Epithelial cell of proximal tubule (primary cell): ENCODE measurements around the gene PRKCH. TPM values are rescaled to one million over a fixed set of nuclear protein-coding genes. Genes with fewer than 3 reads are reported as not detected.
"Not testable (repeated sequence)": the region's sequence is repeated elsewhere in the genome, so short reads cannot be mapped to it uniquely, and the experiment has no call there.

Experiments used
- DNase-seq: peaks from one replicate; pipeline ENCODE4 v3.0.0-alpha.2; 2011; ENCODE audit warnings: low read depth
- H3K4me3 ChIP-seq: 2 replicates; pipeline ENCODE4 v1.5.1; 2011; ENCODE audit warnings: low read depth, mild to moderate bottlenecking, low read length
- total RNA-seq: library from RNA; depleted of rRNA; stranded (reverse); fragments of >200 nt; gene quantifications from 2 replicates; pipeline ENCODE4 v1.2.3, GENCODE V29; 2015
- TF ChIP-seq, protein P1 (sequence below): conservative IDR thresholded peaks from 2 replicates; pipeline ENCODE4 v1.5.1; 2012; ENCODE audit warnings: low read depth, mild to moderate bottlenecking, low read length

PRKCH gene
- total RNA-seq, 1 donor from 2014 or later: 7.6 TPM

DNA sequence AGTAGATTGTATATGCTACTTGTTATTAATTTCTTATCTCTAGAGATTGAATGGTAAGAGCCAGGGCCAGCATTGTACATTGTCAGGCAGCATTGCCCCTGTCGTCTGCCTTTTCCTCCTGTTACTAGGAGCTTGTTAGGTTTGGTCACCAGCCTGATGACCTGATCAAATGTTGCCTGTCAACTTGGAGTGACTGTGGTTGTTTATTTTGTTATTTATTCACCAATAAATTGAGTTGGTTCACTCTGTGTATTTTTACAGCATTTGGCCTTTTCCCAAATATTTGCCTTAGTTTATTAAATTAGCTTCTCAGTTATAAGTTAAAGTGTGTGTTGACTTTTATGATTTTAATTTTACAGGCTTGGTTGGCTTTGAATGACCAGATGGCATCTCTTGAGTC lies 88.4 kb downstream of the PRKCH start:
- H3K4me3 ChIP-seq: no peak overlapping the region
- DNase-seq: no peak
- TF ChIP-seq, protein P1, sequence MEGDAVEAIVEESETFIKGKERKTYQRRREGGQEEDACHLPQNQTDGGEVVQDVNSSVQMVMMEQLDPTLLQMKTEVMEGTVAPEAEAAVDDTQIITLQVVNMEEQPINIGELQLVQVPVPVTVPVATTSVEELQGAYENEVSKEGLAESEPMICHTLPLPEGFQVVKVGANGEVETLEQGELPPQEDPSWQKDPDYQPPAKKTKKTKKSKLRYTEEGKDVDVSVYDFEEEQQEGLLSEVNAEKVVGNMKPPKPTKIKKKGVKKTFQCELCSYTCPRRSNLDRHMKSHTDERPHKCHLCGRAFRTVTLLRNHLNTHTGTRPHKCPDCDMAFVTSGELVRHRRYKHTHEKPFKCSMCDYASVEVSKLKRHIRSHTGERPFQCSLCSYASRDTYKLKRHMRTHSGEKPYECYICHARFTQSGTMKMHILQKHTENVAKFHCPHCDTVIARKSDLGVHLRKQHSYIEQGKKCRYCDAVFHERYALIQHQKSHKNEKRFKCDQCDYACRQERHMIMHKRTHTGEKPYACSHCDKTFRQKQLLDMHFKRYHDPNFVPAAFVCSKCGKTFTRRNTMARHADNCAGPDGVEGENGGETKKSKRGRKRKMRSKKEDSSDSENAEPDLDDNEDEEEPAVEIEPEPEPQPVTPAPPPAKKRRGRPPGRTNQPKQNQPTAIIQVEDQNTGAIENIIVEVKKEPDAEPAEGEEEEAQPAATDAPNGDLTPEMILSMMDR: no peak

DNA sequence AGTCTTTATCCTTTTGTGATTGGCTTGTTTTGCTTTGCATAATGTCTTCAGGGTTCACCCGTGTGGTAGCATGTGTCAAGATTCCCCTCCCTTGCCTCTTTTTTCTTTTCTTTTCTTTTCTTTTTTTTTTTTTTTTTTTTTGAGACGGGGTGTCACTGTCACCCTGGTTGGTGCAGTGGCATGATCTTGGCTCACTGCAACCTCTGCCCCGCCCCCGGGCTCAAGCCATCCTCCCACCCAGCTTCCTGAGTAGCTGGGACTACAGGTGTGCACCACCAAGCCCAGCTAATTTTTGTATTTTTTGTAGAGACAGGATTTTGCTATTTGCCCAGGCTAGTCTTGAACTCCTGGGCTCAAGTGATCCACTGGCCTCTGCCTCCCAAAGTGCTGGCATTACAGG lies 94.6 kb downstream of the PRKCH start:
- not testable (repeated sequence) for H3K4me3 ChIP-seq, DNase-seq

DNA sequence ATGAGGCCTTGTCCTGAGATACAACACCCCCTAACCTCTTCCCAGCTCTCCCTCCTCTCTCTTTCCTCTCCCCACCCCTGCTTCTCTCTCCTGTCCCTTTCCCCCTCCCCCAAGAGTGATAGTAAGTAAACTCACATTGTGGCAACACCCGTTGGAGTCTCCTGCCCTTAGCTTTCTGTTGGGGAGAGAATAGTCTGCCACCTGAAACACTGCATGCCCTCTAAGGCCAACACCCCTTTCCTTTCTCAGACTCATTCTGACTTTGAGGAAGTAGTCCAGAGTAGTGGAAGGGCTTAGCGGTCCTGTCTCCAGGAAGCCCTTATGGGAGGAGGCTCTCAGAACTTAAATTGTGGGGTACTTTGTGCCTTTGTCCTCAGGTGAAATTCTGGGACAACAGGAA lies 95.2 kb downstream of the PRKCH start:
- no peak for DNase-seq
- no peak overlapping the region for H3K4me3 ChIP-seq
- TF ChIP-seq, protein P1: no peak

DNA sequence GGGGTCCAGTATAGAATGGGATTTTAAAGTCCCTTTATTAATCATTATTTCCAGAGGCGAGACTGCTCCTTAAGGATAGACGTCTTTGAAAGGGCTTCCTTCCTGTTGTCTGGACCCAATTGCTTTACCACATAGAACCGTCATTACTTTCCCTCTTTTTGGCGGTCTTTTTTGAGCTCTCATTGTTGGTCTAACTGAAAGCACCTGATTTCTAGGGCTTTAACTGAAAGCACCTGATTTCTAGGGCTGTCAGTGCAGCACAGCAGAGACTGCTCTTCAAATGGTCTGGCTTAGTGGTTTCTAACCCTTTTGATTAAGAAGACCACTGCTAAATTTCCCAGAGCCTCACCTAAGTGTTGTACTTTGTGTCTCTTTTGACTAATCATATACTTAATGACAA lies 95.8 kb downstream of the PRKCH start:
- no peak overlapping the region for H3K4me3 ChIP-seq
- TF ChIP-seq, protein P1: no peak
- DNase-seq: no peak

DNA sequence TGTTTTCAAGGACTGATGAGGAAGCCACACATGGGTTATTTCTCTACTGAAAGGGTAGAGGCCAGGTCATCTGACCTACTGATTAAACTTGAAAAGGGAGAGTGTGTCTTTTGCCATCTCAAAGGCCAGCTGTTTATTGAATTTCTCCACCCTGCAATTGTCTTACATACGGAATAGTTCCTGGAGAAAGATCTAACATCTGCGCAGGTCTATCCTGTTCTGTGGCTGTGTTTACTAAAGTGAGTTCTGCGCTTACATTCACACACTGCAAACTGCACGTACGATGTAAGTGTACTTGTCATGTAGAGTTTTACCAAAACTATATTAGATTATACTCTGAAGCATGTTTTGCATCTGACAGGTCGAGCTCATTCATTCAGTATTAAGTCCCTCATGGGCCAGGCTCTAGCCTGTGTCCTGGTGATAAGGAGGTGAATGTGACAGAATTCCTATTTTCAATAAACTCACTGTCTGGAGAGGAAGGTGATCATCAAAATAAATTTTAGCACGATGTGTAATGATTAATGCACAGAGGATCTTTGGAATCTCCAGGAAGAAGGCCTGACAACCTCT lies 96.6 kb downstream of the PRKCH start:
- TF ChIP-seq, protein P1: no peak
- H3K4me3 ChIP-seq: no peak overlapping the region
- no peak for DNase-seq

DNA sequence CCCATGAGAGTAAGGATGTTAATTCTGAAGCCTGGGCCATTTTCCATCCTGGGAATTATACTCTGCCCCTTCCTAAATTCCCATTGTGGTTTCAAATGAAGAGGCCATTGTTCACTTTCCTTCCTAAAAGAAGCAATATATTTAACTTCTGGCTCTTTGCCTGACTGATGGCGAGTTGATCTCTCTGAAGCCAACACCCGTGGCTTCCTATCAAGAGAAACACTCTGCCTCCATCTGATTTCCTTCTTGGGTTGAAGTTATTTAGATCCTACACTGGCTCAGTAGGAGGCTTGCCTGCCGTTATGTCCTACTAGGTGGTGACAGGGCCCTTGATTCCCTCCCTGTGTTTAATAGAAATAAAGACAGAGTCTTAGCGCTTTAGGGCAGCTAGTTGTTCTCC lies 97.4 kb downstream of the PRKCH start:
- no peak overlapping the region for H3K4me3 ChIP-seq
- DNase-seq: no peak
- TF ChIP-seq, protein P1: no peak

DNA sequence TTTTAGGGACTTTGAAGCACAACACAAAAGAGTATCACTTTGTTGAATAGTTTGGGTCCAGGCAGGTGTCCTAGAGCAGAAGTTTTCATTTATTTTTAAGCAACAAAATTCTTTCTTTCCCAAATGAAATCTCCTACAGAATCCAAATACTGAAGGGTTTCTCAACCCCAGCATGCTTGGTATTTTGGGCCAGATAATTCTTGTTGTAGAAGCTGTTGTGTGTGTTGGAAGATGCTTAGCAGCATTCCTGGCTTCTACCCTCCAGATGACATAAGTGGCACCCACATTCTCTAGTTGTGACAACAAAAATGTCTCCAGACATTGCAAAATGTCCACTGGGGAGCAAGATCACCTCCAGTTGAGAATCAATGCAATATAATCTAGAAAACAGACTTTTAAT lies 97.8 kb downstream of the PRKCH start:
- TF ChIP-seq, protein P1: no peak
- no peak for DNase-seq

More for the DNA sequence above, 97.8 kb downstream of the PRKCH start:
- H3K4me3 ChIP-seq: no peak overlapping the region
